GM18517 (cell line): ENCODE data around the gene THAP5.
"Not testable (repeated sequence)": the region's sequence is repeated elsewhere in the genome, so short reads cannot be mapped to it uniquely, and the experiment has no call there.

Experiments
- ATAC-seq: cut with Tn5 transposase; IDR thresholded peaks from one replicate; pipeline ENCODE4 v1.9.1; 2021; ENCODE audit warnings: mild to moderate bottlenecking, moderate library complexity; ENCODE audit not compliant: unreplicated experiment

THAP5 gene

DNA sequence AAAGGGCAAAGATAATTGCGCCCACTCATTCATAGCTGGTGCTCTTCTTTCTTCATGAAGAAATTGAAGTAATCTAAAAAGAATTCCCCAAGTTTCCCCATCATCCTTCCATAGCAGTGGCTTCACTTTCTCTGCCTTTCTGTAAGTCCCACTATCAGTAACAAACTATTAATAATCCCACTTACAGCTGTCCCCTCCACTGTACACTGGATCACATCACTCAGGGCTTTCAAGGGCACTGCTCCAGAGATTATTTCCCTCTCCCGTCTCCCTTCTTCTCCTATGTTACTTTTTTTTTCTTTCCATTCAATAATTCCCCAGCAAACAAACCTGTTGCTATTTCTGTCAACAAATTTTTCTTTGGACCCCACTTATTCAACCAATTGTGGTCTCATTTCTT lies 16.3 kb upstream of the THAP5 start:
- no peak for ATAC-seq

DNA sequence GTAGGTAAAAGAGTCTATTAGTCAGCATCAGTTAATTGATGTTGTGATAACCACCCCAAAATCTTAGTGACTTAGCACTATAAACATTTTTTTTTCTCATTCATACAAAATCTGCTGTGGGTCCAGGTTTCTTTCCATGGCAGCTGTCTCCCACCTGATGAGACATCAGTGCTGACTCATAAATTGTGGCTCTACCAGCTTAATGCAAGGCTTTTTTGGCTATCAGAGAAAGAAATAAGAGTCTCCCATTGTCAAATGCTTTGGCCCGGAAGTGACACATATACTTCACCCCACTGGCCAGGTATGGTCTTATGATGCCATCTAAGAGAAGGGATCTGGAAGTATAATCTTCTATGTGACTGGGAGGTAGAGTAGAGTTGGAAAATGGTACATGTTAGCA lies 14.7 kb upstream of the THAP5 start:
- no peak for ATAC-seq

DNA sequence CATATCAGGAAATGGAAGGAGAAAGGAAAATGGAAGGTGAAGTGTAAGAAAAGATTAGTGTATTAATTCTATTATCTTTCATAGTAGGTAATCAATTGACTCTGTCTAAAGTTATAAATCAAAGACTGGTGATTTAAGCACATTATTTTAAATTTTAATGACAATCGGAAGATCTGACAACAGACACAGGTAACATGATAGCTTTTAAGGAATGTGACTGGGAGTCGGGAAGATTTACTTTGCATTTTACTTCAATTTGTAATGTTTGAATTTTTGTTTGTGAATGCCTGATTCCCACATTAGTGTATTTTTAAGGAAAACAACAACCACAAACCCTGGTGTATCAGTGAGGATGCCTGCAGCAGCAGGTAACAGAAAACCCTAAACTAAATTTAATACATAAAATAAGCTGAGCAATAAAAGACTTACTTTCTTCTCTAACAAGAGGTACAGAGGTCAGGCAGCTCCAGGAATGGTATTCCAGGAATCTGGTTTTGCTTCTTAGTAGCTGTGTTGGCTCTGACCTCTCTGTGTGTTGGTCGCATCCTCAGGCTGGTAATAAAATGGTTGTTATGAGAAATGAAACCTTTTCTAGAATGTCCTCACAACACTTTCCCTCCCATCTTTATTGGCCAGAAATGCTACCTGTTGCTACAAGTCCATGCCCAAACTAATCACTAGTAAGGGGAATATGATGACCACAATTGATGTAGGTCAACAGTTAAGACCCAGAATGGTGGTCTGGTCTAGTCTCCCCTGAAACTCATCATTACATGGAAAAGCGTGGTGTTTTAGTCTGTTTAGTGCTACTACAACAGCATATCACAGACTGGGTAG lies 12.4 kb upstream of the THAP5 start:
- no peak for ATAC-seq

DNA sequence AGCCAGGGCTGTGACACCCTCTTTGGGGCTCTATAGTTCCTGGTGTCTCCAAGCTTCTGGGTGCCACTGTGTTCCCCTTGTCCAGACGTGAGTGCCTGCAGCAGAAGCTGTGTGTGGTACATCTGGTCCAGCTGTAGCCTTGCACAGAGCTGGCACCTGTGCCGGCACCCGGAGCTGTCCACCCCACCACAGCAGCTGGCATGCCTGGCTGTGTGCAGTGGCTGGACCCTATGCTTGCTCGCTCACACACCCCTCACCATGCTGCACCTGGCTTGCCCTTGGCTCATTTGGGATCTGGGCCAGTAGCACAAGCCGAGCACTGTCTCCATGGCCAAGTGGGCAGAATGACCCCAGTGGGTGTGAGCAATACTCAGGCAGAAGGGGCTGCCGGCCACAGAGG lies 10.8 kb upstream of the THAP5 start:
- no peak for ATAC-seq

DNA sequence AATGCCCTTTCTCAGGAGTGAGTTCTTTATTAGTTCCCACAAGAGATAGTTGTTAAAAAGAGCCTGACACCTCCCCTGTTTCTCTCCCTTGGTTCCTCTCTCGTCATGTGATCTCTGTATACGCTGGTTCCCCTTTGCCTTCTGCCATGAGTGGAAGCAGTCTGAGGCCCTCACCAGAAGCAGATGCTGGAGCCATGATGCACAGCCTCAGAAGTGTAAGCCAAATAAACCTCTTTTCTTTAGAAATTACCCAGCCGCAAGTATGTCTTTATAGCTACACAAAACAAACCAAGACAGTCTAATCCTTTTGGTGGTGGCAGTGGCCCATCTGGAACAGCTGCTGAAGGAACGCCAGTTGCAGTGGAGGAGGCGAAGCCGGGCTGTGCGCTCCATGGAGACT lies 9.4 kb upstream of the THAP5 start:
- no peak for ATAC-seq

DNA sequence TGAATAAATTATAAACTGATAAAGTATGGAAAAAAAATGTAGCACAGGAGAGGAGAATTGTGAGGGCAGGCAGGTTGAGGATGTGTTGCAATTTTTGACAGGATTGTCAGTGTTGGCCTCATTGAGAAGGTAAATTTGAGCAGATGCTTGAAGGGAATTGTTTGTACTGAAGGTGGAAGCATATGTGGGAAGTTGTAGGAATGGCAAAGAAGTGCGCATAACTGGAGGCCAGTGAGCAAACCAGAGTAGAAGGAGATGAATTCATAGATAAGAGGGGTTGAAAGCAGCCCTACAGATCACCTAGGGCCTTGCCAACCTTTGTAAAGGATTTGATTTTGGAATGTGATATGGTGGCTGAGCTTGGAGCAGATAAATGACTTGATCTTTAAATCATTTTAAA lies 6.6 kb upstream of the THAP5 start:
- ATAC-seq, result no peak

DNA sequence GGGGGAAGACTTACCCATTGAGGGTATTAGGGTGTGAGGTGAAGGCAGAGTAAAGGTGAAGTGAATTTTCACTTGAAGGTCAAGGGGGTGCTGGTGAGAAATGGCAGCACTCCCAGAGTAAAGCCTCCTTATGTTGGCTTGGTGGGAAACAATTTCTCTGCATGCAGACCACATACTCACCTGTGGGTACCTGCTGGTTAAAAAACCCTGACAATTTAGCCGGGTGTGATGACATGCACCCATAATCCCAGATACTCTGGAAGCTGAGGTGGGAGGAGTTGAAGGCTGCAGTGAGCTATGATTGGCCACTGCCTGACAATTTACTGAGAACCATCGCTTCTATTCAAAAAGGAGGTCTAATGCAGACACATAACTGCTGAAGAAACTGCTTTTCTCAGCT lies 5.7 kb upstream of the THAP5 start:
- ATAC-seq, result no peak

DNA sequence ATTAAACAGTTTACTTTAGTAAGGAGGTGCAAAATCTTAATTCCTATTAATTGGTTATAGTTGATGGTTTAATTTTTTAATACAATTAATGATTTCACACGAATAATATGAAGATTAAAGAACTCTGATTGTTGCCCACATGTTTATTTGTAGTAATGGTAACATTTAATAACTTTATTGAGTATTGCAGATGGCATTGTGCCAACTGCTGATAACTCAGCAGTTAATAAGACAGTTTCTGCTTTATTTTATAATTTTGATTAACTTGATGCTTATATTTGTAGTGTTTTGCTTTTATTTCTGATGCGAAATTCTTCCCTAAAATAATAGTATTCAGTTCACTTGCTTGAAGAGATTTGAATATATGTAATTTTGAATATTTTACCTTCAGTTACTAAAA lies 3.0 kb upstream of the THAP5 start:
- no peak for ATAC-seq

DNA sequence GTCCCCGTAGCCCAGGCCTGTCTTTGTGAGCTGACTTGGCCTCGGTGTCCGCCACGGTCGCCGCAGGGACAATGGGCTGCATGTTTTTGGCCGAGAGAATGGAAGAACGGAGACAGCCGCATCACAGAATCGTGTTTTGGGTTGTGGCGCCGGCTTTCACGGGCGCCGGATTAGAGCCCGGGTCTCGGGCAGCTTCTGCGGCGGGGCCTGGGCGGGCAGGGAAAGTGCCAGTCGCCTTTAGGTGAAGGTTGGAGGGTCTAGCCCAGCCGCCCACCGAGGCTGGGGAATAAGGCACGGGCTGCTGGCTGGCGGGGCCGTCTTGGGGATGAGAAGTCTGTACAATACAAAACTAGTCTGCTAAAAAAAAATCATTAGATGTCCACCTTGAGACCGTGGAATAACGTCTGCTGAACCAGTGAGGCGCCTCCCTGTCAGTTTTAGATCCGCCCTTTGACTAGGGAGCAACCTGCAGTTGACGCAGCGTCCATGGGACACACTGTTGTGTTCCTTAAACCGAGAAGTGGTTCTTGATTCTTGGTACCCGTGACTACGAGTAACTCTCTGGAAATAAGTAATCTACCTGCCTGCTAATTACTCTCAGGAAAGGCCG lies 745 bp upstream of the THAP5 start:
- ATAC-seq, result peak; percentile 22

DNA sequence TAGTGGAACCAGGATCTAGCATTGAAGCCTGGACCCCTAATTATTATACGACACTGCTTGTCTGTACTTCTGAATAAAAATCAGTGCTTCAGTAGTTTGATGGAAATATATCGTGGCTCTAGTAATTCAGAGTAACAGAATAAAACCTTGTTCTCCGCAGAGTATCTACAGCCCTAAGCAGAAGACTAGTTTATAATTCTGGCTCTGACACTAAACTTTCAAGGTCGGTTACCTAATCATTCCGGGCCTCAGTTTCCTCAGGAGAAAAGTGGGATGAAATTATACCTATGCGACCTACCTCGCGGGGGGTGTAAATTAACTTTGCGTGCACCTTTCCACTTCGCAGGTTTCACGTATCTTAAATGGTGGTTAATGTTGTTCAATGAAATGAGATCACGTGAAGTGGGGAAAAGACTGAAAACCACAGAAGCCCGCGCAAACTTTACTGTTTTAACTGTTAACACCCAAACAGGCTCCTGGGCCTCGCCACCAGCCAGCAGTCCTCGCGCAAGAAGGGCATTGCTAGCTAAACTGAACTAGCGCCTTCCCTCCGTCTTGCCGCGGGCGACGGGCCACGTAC lies 615 bp downstream of the THAP5 start:
- ATAC-seq, result no peak

DNA sequence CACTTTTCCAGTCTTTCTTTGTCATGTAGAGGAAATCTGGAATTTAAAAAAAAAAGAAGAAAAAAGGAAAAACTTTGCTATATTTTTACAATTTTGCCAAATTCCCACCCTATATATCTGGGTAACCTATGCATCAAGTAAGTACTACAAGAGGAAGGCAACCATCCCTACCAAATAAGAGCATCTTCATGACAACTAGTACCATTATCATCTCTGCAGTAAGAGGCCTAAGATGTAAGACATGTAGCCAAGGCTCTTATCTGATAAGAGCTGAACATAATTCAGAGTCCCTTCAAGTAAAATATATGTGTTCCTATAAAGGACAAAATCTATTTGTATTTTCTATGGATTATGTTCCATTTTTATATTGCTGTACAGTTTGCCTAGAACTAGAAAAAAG lies 3.5 kb downstream of the THAP5 start:
- ATAC-seq, result no peak

DNA sequence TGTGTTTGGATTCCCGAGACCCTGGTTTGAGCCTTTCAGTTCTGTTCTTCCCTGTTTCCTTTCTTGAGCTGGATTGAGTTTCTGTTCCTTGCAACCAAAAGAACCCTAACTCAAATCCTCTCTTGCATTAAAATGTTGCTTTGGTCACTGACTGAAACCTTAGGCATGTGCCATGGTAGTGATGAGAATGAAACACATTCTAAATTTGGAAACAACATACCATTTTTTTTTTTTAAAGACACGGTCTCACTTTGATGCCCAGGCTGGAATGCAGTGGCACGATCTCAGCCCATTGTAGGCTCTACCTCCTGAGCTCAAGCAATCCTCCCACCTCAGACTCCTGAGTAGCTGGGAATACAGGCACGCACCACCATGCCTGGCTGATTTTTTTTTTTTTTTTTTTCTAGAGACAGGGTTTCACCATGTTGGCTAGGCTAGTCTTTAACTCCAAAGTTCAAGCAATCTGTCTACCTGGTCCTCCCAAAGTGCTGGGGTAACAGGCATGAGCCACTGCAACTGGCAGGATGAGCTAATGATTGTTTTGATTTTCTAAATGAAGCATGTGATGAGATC lies 8.4 kb downstream of the THAP5 start:
- no peak for ATAC-seq

DNA sequence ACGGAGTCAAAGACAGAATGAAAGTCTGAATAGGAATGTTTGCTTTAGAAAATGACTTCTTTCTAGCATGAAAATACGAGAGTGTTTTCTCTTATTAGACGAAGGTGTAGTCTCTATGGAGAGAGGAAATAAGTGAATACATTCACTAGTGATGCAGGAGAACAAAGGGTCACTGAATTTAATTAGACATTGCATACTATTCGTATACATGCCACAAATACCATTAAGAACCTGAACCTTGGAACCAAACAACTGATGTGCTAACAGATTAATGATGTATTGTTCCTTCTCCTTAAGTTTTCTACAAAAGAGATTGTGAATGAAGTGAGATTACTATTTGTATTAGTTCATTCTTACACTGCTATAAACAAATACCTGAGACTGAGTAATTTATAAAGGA lies 10.3 kb downstream of the THAP5 start:
- ATAC-seq, result no peak

DNA sequence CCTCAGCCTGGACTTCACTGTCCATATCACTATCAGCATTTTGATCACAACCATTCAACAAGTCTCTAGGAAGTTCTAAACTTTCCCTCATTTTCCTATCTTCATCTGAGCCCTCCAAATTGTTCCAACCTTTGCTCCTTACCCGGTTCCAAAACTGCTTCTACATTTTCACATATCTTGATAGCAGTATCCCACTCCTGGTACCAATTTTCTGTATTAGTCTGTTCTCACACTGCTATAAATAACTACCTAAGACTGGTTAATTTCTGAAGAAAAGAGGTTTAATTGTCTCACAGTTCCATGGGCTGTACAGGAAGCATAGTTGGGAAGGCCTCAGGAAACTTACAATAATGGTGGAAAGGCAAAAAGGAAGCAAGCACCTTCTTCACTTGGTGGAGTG lies 11.9 kb downstream of the THAP5 start:
- ATAC-seq, result no peak

DNA sequence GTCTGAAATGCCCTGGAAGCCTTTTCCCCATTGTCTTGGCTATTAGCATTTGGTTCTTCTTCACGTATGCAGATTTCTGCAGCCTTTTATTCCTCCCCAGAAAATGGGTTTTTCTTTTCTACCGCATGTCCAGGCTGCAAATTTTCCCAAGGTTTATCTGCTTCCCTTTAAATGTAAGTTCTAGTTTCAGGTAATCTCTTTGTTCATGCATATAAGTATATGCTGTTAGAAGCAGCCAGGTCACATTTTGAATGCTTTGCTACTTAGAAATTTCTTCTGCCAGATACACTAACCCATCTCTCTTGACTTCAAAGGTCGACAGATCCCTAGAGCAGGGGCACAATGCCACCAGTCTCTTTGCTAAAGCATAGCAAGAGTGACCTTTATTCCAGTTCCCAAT lies 12.3 kb downstream of the THAP5 start:
- ATAC-seq, result no peak

DNA sequence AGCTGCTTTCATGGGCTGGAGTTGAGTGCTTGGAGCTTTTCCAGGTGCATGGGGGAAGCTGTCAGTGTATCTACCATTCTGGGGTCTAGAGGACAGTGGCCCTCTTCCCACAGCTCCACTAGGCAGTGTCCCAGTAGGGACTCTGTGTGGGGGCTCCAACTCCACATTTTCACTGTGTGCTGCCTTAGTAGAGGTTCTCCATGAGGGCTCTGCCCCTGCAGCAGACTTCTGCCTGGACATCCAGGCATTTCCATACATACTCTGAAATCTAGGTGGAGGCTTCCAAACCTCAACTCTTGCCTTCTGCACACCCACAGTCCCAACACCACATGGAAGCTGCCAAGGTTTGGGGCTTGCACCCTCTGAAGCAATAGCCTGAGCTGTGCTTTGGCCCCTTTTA lies 12.8 kb downstream of the THAP5 start:
- not testable (repeated sequence) for ATAC-seq

DNA sequence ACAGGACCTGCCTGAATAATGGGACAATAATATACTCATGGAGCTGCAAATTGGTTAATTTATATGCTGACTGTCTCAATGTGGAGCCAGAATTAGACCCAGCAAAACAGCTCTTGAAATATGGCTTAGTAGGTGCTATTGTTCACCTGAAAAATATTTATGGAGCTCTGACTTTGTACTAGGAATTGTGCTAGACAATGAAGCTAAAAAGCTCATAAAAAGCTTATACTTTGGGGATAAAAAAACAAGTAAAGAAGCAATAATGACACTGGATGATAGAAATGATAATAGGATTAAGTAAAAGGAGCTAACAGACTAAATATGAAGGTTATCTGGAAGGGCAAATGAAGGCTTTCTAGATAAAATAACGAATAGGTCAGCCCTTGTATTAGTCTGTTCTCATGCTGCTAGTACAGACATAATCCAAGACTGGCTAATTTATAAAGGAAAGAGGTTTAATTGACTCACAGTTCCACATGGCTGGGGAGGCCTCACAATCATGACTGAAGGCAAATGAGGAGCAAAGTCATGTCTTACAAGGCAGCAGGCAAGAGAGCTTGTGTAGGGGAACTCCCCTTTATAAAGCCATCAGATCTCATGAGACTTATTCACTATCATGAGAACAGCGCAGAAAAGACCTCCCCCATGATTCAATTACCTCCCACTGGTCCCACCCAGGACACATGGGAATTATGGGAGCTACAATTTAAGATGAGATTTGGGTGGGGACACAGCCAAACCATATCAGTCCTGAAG lies 21.2 kb downstream of the THAP5 start:
- ATAC-seq, result not testable (repeated sequence)

DNA sequence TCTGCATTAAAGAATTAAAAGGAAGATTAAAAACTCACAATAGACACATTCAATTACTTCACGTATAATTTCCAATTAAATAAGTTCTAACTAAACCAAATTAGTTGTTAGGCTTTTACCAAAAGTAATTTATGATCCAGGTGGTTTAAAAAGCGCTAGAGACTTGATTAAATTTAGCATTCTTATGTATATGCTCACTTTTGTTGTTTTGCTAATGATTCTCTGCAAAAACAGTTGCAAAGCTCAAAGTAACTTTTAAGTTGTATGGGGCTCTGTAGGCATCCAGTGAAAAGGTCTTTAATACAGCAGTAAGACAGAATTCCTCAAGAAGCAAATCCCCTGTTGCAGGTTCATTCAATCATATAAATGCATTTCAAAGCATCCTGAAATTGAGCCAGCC lies 28.0 kb downstream of the THAP5 start:
- ATAC-seq, result no peak

DNA sequence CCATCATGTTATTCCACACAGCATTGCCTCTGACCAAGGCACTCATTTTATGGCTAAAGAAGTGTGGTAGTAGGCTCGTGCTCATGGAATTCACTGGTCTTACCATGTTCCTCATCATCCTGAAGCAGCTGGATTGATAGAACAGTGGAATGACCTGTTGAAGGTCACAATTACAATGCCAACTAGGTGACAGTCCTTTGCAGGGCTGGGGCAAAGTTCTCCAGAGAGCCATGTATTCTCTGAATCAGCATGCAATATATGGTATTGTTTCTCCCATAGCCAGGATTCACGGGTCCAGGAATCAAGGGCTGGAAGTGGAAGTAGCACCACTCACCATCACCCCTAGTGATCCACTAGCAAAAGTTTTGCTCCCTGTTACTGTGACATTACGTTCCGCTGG lies 30.8 kb downstream of the THAP5 start:
- ATAC-seq, result not testable (repeated sequence)

DNA sequence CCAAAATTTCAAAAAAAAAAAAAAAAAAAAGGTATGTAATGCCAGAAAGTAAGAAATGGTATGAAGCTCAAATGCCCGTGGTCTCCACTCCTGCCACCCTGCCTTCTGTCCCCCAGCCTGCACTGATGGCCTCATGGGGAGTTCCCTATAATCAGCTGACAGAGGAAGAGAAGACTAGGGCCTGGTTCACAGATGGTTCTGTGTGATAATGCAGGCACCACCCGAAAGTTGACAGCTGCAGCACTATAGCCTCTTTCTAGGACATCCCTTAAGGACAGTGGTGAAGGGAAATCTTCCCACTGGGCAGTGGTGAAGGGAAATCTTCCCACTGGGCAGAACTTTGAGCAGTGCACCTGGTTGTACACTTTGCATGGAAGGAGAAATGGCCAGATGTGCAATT lies 31.3 kb downstream of the THAP5 start:
- not testable (repeated sequence) for ATAC-seq

DNA sequence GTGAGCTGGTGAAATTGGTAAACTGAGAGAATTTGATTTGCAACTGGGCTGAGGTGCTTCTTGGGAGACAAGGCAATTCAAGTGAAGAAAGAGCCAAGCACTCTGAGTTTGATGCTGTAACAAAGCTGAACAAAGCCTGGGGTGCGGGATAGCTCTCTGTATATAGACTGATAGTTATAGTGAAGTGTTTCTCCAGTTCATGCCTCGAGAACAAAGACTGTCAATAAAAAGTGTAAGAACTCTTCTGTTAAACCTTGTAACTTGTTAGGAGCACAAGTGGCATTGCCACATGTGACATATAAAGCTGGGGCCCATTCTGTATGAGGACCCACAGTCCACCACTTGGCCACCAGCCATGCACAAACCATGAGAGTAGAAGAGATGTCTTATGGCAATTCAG lies 32.3 kb downstream of the THAP5 start:
- ATAC-seq, result no peak
